Mesenchymal stem cell (in vitro differentiated cells and primary cell): Measurements from ENCODE around the gene SLITRK4.

ENCODE experiments used
- DNase-seq: peaks from one replicate; pipeline ENCODE4 v3.0.0-alpha.2; 2013
- H2AFZ ChIP-seq: one replicate; pipeline ENCODE4 v1.6.1; 2013; ENCODE audit warnings: low read depth, mild to moderate bottlenecking, control low read depth, inconsistent platforms, low read length, moderate library complexity
- H2AK5ac ChIP-seq: 2 replicates; pipeline ENCODE4 v1.6.1; 2013; ENCODE audit warnings: low read length, moderate library complexity, mild to moderate bottlenecking, inconsistent platforms; ENCODE audit not compliant: severe bottlenecking
- H2BK120ac ChIP-seq: one replicate; pipeline ENCODE4 v1.6.1; 2013; ENCODE audit warnings: low read depth, mild to moderate bottlenecking, inconsistent platforms, low read length, moderate library complexity
- H2BK12ac ChIP-seq, 2 experiments: one replicate each; pipeline ENCODE4 v1.6.1; 2013; ENCODE audit warnings: inconsistent platforms in 2 of 2, low read length in 2 of 2, mild to moderate bottlenecking in 2 of 2, moderate library complexity in 2 of 2, control low read depth in 1 of 2
- H2BK15ac ChIP-seq: one replicate; pipeline ENCODE4 v1.6.1; 2013; ENCODE audit warnings: mild to moderate bottlenecking, low read depth, inconsistent platforms; ENCODE audit not compliant: poor library complexity, severe bottlenecking
- H2BK5ac ChIP-seq: 2 replicates; pipeline ENCODE4 v1.6.1; 2013; ENCODE audit warnings: low read depth, mild to moderate bottlenecking, low read length, control low read depth, inconsistent platforms; ENCODE audit not compliant: poor library complexity, severe bottlenecking
- H3K14ac ChIP-seq, 2 experiments: one replicate each; pipeline ENCODE4 v1.6.1; 2013; ENCODE audit warnings: inconsistent platforms in 2 of 2, low read length in 2 of 2, control low read depth in 1 of 2, mild to moderate bottlenecking in 1 of 2, moderate library complexity in 1 of 2
- H3K18ac ChIP-seq, 2 experiments: one replicate each; pipeline ENCODE4 v1.6.1; 2013; ENCODE audit warnings: inconsistent platforms in 2 of 2, low read length in 2 of 2, control low read depth in 1 of 2, low read depth in 1 of 2, mild to moderate bottlenecking in 1 of 2
- H3K23ac ChIP-seq, 2 experiments: one replicate each; pipeline ENCODE4 v1.6.1; 2013; ENCODE audit warnings: inconsistent platforms in 2 of 2, low read length in 2 of 2, mild to moderate bottlenecking in 2 of 2, moderate library complexity in 2 of 2, control low read depth in 1 of 2
- H3K27ac ChIP-seq: 2 replicates; pipeline ENCODE4 v1.5.1; 2013; ENCODE audit warnings: mild to moderate bottlenecking, moderate library complexity, low read length, control low read depth, inconsistent platforms; ENCODE audit not compliant: poor library complexity, severe bottlenecking
- H3K27me3 ChIP-seq, 2 experiments: 2 replicates each; pipeline versions ENCODE4 v1.6.1 to v1.7.0; 2013; ENCODE audit warnings: low read length in 2 of 2, mild to moderate bottlenecking in 2 of 2, moderate library complexity in 2 of 2, control low read depth in 1 of 2, inconsistent platforms in 1 of 2; ENCODE audit not compliant: control insufficient read depth in 1 of 2, insufficient read depth in 1 of 2
- H3K36me3 ChIP-seq, 2 experiments: 2 replicates each; pipeline versions ENCODE4 v1.6.1 to v1.7.0; 2013; ENCODE audit warnings: low read length in 2 of 2, control low read depth in 1 of 2, inconsistent platforms in 1 of 2, low read depth in 1 of 2, mild to moderate bottlenecking in 1 of 2; ENCODE audit not compliant: insufficient read depth in 2 of 2, control insufficient read depth in 1 of 2
- H3K4ac ChIP-seq, 2 experiments: one replicate each; pipeline ENCODE4 v1.6.1; 2013; ENCODE audit warnings: inconsistent platforms in 2 of 2, low read length in 2 of 2, mild to moderate bottlenecking in 2 of 2, moderate library complexity in 2 of 2, control low read depth in 1 of 2, low read depth in 1 of 2
- H3K4me1 ChIP-seq: 2 replicates; pipeline ENCODE4 v1.6.1; 2013; ENCODE audit warnings: low read depth, low read length, control low read depth; ENCODE audit not compliant: control insufficient read depth, insufficient read depth
- H3K4me2 ChIP-seq: 2 replicates; pipeline ENCODE4 v1.6.1; 2013; ENCODE audit warnings: low read length, mild to moderate bottlenecking, inconsistent platforms; ENCODE audit not compliant: poor library complexity, severe bottlenecking
- H3K4me3 ChIP-seq, 2 experiments: 2 replicates each; pipeline versions ENCODE4 v1.5.1 to v1.7.0; 2013; ENCODE audit warnings: low read length in 2 of 2, mild to moderate bottlenecking in 2 of 2, control low read depth in 1 of 2, low read depth in 1 of 2; ENCODE audit not compliant: insufficient read depth in 1 of 2
- H3K79me1 ChIP-seq: replicated peaks from 2 replicates; pipeline ENCODE4 v1.6.1; 2013; ENCODE audit warnings: mild to moderate bottlenecking, control low read depth, low read length, inconsistent platforms; ENCODE audit not compliant: poor library complexity, severe bottlenecking
- H3K9ac ChIP-seq: 2 replicates; pipeline ENCODE4 v1.7.0; 2013; ENCODE audit warnings: mild to moderate bottlenecking, low read length, moderate library complexity
- H3K9me3 ChIP-seq: 2 replicates; pipeline ENCODE4 v1.7.0; 2013; ENCODE audit warnings: mild to moderate bottlenecking, low read length; ENCODE audit not compliant: control insufficient read depth
- H4K8ac ChIP-seq: one replicate; pipeline ENCODE4 v1.6.1; 2013; ENCODE audit warnings: inconsistent platforms, mild to moderate bottlenecking, low read length, moderate library complexity
- H4K91ac ChIP-seq: one replicate; pipeline ENCODE4 v1.6.1; 2013; ENCODE audit warnings: mild to moderate bottlenecking, low read length, inconsistent platforms
- WGBS: methylation state at CpG from one replicate; pipeline ENCODE4 v1.1.7; 2013; ENCODE audit warnings: mixed read lengths; 5-methylcytosine and 5-hydroxymethylcytosine counted together

The SLITRK4 gene

DNA sequence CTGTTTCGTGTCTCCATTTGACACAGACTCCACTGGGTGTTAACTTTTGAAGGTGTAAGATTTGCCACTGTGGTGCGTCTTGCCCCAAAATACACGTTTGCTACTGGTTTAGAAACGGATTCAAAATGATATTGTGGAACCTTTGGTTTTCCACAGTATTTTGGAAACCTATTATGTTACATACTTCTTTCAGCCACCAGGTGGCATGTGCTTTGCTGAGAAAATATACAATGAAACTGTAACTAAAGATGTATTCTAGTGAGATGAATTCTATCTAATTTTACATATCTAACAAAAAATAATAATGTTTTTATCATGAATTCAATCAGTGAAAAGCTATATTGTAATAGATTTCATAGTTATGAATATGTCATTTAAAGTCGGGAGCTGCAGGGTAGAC is 28.4 kb upstream of the SLITRK4 start:
- Histone ChIP-seq H3K4me1 (no peaks in the 10 kb centered on the region), H3K4me3 (no peak overlapping the region), H4K91ac (no peak overlapping the region), H3K23ac (no peak overlapping the region), H3K4ac (no peak overlapping the region), H3K9me3 (no peaks in the 10 kb centered on the region), H2BK5ac (no peak overlapping the region), H2AFZ (no peak overlapping the region), H3K9ac (no peak overlapping the region), H2BK12ac (no peak overlapping the region), H2BK120ac (no peak overlapping the region), H4K8ac (no peak overlapping the region), H2AK5ac (no peak overlapping the region), H3K14ac (no peak overlapping the region), H3K18ac (no peak overlapping the region), H3K27me3 (no peaks in the 10 kb centered on the region), H2BK15ac (no peak overlapping the region), H3K4me2 (no peak overlapping the region), H3K79me1 (no peaks in the 10 kb centered on the region), H3K36me3 (no peaks in the 10 kb centered on the region), H3K27ac (no peak overlapping the region)
- 63% methylated on average over 2 of the region's 5 CpGs for WGBS
- peak; percentile 21 for DNase-seq

DNA sequence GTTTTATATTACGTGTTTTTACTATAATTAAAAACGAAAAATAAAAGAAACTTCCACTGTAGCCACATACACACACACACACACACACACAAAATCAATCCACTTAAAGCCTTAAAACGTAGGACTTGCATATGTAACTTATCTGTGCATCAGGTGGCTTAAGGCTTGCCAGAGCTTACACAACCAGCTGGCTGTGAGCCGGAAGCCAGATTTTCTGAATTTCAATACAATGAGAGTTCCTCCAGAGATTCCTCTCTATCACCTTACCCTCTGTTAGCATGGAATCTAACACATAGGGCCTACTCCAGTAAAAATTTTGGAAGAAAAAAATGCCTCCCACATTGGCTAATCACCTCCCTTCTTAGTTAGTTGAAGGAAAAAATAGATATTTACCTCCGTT is 27.9 kb upstream of the SLITRK4 start:
- Histone ChIP-seq H2AK5ac (no peak overlapping the region), H3K4ac (no peak overlapping the region), H3K9me3 (no peaks in the 10 kb centered on the region), H2BK5ac (no peak overlapping the region), H2BK12ac (no peak overlapping the region), H2BK15ac (no peak overlapping the region), H3K4me1 (no peaks in the 10 kb centered on the region), H3K9ac (no peak overlapping the region), H3K36me3 (no peaks in the 10 kb centered on the region), H2BK120ac (no peak overlapping the region), H3K4me2 (no peak overlapping the region), H3K18ac (no peak overlapping the region), H3K27me3 (no peaks in the 10 kb centered on the region), H4K8ac (no peak overlapping the region), H2AFZ (no peak overlapping the region), H3K14ac (no peak overlapping the region), H3K23ac (no peak overlapping the region), H3K27ac (no peak overlapping the region), H3K79me1 (no peaks in the 10 kb centered on the region), H3K4me3 (no peak overlapping the region), H4K91ac (no peak overlapping the region)
- no peak for DNase-seq
- 65% methylated on average over 4 of the region's 5 CpGs for WGBS

DNA sequence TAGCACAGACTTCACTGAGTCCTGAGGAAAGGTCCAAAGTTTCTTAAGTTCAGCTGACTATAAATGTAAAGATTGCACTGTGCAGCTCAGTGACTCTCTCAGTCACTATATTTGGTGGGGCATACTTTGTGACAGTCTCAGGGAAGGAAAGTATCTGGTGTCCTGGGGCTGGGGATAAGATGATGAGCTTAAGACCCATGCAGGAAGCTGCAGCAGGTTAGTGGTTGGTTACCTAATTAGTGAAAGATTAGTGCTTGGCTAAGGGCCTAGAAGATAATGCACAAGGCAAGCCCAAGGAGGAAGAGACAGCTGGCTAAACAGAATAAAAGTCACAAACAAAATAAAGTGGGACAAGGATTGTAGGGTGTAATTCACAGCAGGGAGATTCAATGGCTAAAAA is 25.4 kb upstream of the SLITRK4 start:
- no peak overlapping the region for H2BK120ac ChIP-seq
- H3K14ac ChIP-seq, result no peak overlapping the region
- no peaks in the 10 kb centered on the region for H3K9me3 ChIP-seq
- H2BK5ac ChIP-seq, result no peak overlapping the region
- no peak for DNase-seq
- no peak overlapping the region for H2BK12ac ChIP-seq
- H3K79me1 ChIP-seq, result no peaks in the 10 kb centered on the region
- no peak overlapping the region for H2AK5ac ChIP-seq
- no peaks in the 10 kb centered on the region for H3K4me1 ChIP-seq
- no peak overlapping the region for H3K18ac ChIP-seq
- H3K36me3 ChIP-seq, result no peaks in the 10 kb centered on the region
- no peak overlapping the region for H3K27ac ChIP-seq
- H4K91ac ChIP-seq, result no peak overlapping the region
- no peak overlapping the region for H3K4ac ChIP-seq
- no peak overlapping the region for H2BK15ac ChIP-seq
- H3K23ac ChIP-seq, result no peak overlapping the region
- H2AFZ ChIP-seq, result no peak overlapping the region
- H3K4me3 ChIP-seq, result no peak overlapping the region
- no peak overlapping the region for H4K8ac ChIP-seq
- no peak overlapping the region for H3K4me2 ChIP-seq
- no peaks in the 10 kb centered on the region for H3K27me3 ChIP-seq
- no peak overlapping the region for H3K9ac ChIP-seq

DNA sequence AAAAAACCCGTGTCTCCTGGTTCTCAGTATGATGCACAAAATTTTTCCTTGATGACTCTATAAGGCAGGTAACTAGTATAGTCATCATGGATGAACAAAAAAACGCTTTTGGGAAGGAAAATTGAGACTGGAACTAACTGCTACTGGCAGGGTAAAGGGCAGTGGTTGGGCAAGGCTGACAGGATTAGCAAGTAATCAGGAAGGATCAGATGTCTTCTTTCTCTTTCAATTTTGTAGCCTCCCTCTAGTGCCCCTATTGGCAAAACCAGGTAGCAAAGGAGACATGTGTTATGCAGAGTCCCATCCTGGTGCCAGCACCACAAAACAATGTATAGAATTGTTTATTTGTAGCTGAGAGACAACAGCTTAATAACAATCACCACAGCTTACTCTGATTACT is 12.8 kb upstream of the SLITRK4 start:
- Histone ChIP-seq H3K4me2 (no peak overlapping the region), H3K14ac (no peak overlapping the region), H3K27ac (no peak overlapping the region), H2AK5ac (no peak overlapping the region), H2BK5ac (no peak overlapping the region), H2BK12ac (no peak overlapping the region), H3K27me3 (no peaks in the 10 kb centered on the region), H3K4ac (no peak overlapping the region), H3K18ac (no peak overlapping the region), H4K91ac (no peak overlapping the region), H3K9ac (no peak overlapping the region), H3K4me3 (no peak overlapping the region), H2BK120ac (no peak overlapping the region), H3K4me1 (no peaks in the 10 kb centered on the region), H3K36me3 (no peaks in the 10 kb centered on the region), H4K8ac (no peak overlapping the region), H3K9me3 (no peaks in the 10 kb centered on the region), H2BK15ac (no peak overlapping the region), H3K79me1 (no peaks in the 10 kb centered on the region), H2AFZ (no peak overlapping the region), H3K23ac (no peak overlapping the region)
- WGBS, result 0% methylated on average over 1 of the region's 2 CpGs
- DNase-seq, result peak; percentile 17
